Measurements from ENCODE around the gene DHX16. TPM values are rescaled to one million over a fixed set of nuclear protein-coding genes. Genes with fewer than 3 reads are reported as not detected.

The DHX16 gene
- total RNA-seq, 1 experiment from 2014 or later, result 34.8 TPM

GRCh38 chr6:30614044-30614842, 58.6 kb downstream of the DHX16 start:
- H3K27ac ChIP-seq (ENCODE audit: insufficient read length, low read depth, low read length), result peak overlapping the region; percentile 40
- peak overlapping the region; percentile 17; the same call in 1 of the 2 replicates for H3K14ac ChIP-seq (ENCODE audit: insufficient read depth, low read length)
- no peak overlapping the region for H4K91ac ChIP-seq (ENCODE audit: insufficient read length, low read depth, low read length)
- H3K27me3 ChIP-seq (ENCODE audit: insufficient read depth, low read length), result no peaks in the 10 kb centered on the region
- H3K79me2 ChIP-seq (ENCODE audit: insufficient read depth, low read length), result peaks cover 2% of the 10 kb centered on the region; the same call in 1 of the 2 replicates
- WGBS (ENCODE audit: extremely low coverage, insufficient read length, low lambda C conversion rate), result no CpG with 5 or more reads among the region's 8 CpGs
- no peaks in the 10 kb centered on the region for H4K20me1 ChIP-seq (ENCODE audit: control insufficient read depth, insufficient read depth, insufficient read length)
- peaks cover 4% of the 10 kb centered on the region; the same call in 1 of the 2 replicates for H3K4me1 ChIP-seq (ENCODE audit: insufficient read depth, low read length)
- peaks cover 21% of the 10 kb centered on the region for H3K23me2 ChIP-seq (ENCODE audit: insufficient read length, low read depth, low read length, poor library complexity, severe bottlenecking)
- H2BK5ac ChIP-seq (ENCODE audit: insufficient read length, low read length), result no peak overlapping the region
- peak overlapping the region; percentile 99 to 100 (median 100) for H3K27ac Mint-ChIP-seq
- H2AK5ac ChIP-seq (ENCODE audit: insufficient read length, low read length), result peak overlapping the region; percentile 44
- H3K4me2 ChIP-seq (ENCODE audit: insufficient read depth, insufficient read length, low read length), result peak overlapping the region; percentile 89
- H3T11ph ChIP-seq (ENCODE audit: low read length), result no peak overlapping the region
- H3K27me3 Mint-ChIP-seq (ENCODE audit: low read depth), result no peaks in the 10 kb centered on the region; the same call in 1 of the 2 replicates
- no peak overlapping the region for H3K18ac ChIP-seq (ENCODE audit: insufficient read length, low read depth, low read length)
- H3K56ac ChIP-seq (ENCODE audit: insufficient read length, low read depth, low read length), result no peak overlapping the region
- H2BK120ac ChIP-seq (ENCODE audit: low read depth, low read length, poor library complexity, severe bottlenecking), result no peak overlapping the region
- H3K9me3 ChIP-seq (ENCODE audit: control insufficient read depth, low read depth, low read length), result no peaks in the 10 kb centered on the region
- H3K9ac ChIP-seq (ENCODE audit: extremely low read depth, insufficient read length, low read length), result peak overlapping the region; percentile 99
- peak overlapping the region; percentile 92 to 97 for H3K4me3 Mint-ChIP-seq
- H3K9me3 Mint-ChIP-seq, result peaks cover 8 to 12% of the 10 kb centered on the region in 2 experiments; a peak in 3 of 5 replicates
- peaks cover 31 to 66% (median 48%) of the 10 kb centered on the region in 3 experiments for H3K36me3 Mint-ChIP-seq (ENCODE audit: insufficient read depth in 1 of 3, low read depth in 3 of 3)
- no peak overlapping the region for H2AFZ ChIP-seq (ENCODE audit: low read length)
- peaks cover 4% of the 10 kb centered on the region for H3K79me1 ChIP-seq (ENCODE audit: insufficient read depth, low read depth, low read length, poor library complexity, severe bottlenecking)
- H3K23ac ChIP-seq (ENCODE audit: insufficient read length, low read depth, low read length), result no peak overlapping the region
- H3K4me1 Mint-ChIP-seq, result peaks cover 38 to 44% of the 10 kb centered on the region in 2 experiments
- H4K8ac ChIP-seq (replicated peaks; ENCODE audit: insufficient read length, low read depth, low read length), result no peak overlapping the region
- H4K5ac ChIP-seq (ENCODE audit: insufficient read length, low read depth, low read length), result no peak overlapping the region
- H2BK12ac ChIP-seq (ENCODE audit: insufficient read length, low read depth, low read length), result peak overlapping the region; percentile 83
- no peak for DNase-seq
- TF ChIP-seq CTCF (conservative IDR thresholded peaks at IDR 0.05), result no peak
- no peak overlapping the region for H2BK15ac ChIP-seq (ENCODE audit: low read depth, low read length)
- no peak overlapping the region for H2BK20ac ChIP-seq (ENCODE audit: low read depth, low read length, poor library complexity, severe bottlenecking)
- no peak overlapping the region; the same call in 1 of the 2 replicates for H3K4ac ChIP-seq (ENCODE audit: low read depth, low read length)

Data from H9 (cell line).